KMS-11 (cell line): ENCODE results near the gene CDCA5.

Experiments
- H2AFZ ChIP-seq: fragments of 200-600 bp; sonication (generic); 2 replicates; pipeline ENCODE4 v1.6.1; 2016; ENCODE audit warnings: antibody characterized with exemption, mixed run types, low read depth
- H3K27ac ChIP-seq: fragments of 200-600 bp; sonication (generic); 2 replicates; pipeline ENCODE4 v1.6.1; 2016; ENCODE audit warnings: mild to moderate bottlenecking, mixed run types
- H3K27me3 ChIP-seq: fragments of 200-600 bp; sonication (generic); 2 replicates; pipeline ENCODE4 v1.6.1; 2017; ENCODE audit warnings: mild to moderate bottlenecking, low read depth, mixed run types, moderate library complexity; ENCODE audit not compliant: insufficient read depth
- H3K36me3 ChIP-seq: fragments of 200-600 bp; sonication (generic); 2 replicates; pipeline ENCODE4 v1.6.1; 2017; ENCODE audit warnings: mild to moderate bottlenecking, mixed run types; ENCODE audit not compliant: insufficient read depth
- H3K4me1 ChIP-seq: fragments of 200-600 bp; sonication (generic); 2 replicates; pipeline ENCODE4 v1.6.1; 2016; ENCODE audit warnings: mild to moderate bottlenecking, low read depth, mixed run types; ENCODE audit not compliant: poor library complexity, severe bottlenecking
- H3K4me2 ChIP-seq: fragments of 200-600 bp; sonication (generic); 2 replicates; pipeline ENCODE4 v1.7.0; 2016; ENCODE audit warnings: mild to moderate bottlenecking, mixed run types
- H3K4me3 ChIP-seq: fragments of 200-600 bp; sonication (generic); IDR thresholded peaks from 2 replicates; pipeline ENCODE4 v1.6.1; 2017; ENCODE audit warnings: low read depth, low read length, mixed read lengths; ENCODE audit not compliant: insufficient read depth
- H3K79me2 ChIP-seq: fragments of 200-600 bp; sonication (generic); 2 replicates; pipeline ENCODE4 v1.6.1; 2016; ENCODE audit warnings: low read depth, mixed run types; ENCODE audit not compliant: insufficient read depth
- H3K9ac ChIP-seq: fragments of 200-600 bp; sonication (generic); 2 replicates; pipeline ENCODE4 v1.6.1; 2016; ENCODE audit warnings: mild to moderate bottlenecking, mixed run types
- H4K20me1 ChIP-seq: fragments of 200-600 bp; sonication (generic); 2 replicates; pipeline ENCODE4 v1.6.1; 2016; ENCODE audit warnings: mild to moderate bottlenecking, mixed run types; ENCODE audit not compliant: insufficient read depth
- TF ChIP-seq, protein P1 (sequence below): fragments of 200-600 bp; sonication (generic); conservative IDR thresholded peaks from 2 replicates; pipeline ENCODE4 v1.6.1; 2017; ENCODE audit warnings: low read depth, mild to moderate bottlenecking, antibody characterized with exemption, low read length, moderate library complexity, mixed read lengths

The CDCA5 gene

GRCh38 chr11:65096926-65097325 is 13.1 kb upstream of the CDCA5 start:
- Histone ChIP-seq H3K4me1 (peaks cover 56% of the 10 kb centered on the region), H3K36me3 (no peaks in the 10 kb centered on the region), H3K27me3 (no peaks in the 10 kb centered on the region), H3K4me2 (peak overlapping the region; percentile 49), H4K20me1 (no peaks in the 10 kb centered on the region), H2AFZ (no peak overlapping the region), H3K9ac (no peak overlapping the region; the same call in 1 of the 2 replicates), H3K27ac (peak overlapping the region; percentile 23; the same call in 1 of the 2 replicates), H3K79me2 (peaks cover 31% of the 10 kb centered on the region; the same call in 1 of the 2 replicates), H3K4me3 (no peak overlapping the region)
- TF ChIP-seq, protein P1, sequence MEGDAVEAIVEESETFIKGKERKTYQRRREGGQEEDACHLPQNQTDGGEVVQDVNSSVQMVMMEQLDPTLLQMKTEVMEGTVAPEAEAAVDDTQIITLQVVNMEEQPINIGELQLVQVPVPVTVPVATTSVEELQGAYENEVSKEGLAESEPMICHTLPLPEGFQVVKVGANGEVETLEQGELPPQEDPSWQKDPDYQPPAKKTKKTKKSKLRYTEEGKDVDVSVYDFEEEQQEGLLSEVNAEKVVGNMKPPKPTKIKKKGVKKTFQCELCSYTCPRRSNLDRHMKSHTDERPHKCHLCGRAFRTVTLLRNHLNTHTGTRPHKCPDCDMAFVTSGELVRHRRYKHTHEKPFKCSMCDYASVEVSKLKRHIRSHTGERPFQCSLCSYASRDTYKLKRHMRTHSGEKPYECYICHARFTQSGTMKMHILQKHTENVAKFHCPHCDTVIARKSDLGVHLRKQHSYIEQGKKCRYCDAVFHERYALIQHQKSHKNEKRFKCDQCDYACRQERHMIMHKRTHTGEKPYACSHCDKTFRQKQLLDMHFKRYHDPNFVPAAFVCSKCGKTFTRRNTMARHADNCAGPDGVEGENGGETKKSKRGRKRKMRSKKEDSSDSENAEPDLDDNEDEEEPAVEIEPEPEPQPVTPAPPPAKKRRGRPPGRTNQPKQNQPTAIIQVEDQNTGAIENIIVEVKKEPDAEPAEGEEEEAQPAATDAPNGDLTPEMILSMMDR: no peak

DNA sequence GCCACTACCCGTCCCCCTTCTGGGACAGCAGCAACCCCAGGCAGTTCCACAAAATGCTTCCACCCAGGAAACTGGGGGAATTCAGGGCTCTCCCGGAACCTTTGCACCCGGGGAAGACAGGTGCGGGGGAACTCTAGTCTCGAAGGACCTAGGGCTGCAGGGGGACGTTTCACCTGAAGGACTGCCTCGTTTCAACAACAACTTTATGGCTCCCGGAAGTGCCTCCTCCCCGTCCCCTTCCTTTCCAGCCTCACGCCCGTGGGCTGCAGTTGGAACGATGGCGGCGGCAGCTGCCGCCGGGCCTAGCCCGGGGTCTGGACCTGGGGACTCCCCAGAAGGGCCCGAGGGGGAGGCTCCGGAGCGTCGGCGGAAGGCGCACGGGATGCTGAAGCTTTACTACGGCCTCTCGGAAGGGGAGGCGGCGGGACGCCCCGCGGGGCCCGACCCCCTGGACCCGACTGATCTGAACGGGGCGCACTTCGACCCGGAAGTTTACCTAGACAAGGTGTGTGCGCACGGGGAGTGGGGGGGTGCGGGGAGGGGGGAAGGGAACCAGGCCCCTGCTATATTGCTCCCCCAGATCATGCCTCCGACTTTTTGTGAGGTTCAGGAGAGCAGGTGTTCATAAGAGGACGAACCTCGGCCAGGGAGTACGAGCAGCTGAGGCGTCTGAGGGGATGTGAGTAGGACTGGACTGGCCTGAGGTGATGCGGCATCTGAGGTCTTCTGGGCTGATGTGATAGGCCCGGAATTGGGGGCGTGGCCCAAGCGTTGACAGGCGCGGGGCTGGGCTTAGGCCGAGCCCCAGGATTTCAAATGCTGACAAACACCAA is 12.3 kb upstream of the CDCA5 start, which contains the start of gene VPS51:
VPS51 (plus strand) TSS at position 241 of the 833 bp plus-strand sequence; CDS start at position 278, 37 bp downstream.
- Histone ChIP-seq H3K9ac (peak within 1 kb of the TSS; percentile 78), H4K20me1 (no peaks in the 10 kb centered on the region), H3K79me2 (peaks cover 31% of the 10 kb centered on the region; the same call in 1 of the 2 replicates), H3K36me3 (no peaks in the 10 kb centered on the region), H3K4me1 (peaks cover 62% of the 10 kb centered on the region), H2AFZ (peak within 1 kb of the TSS; percentile 92), H3K27me3 (no peaks in the 10 kb centered on the region), H3K4me3 (no peak within 1 kb of the TSS), H3K4me2 (peak within 1 kb of the TSS; percentile 59), H3K27ac (peak within 1 kb of the TSS; percentile 75)
- TF ChIP-seq, protein P1: no peak

DNA sequence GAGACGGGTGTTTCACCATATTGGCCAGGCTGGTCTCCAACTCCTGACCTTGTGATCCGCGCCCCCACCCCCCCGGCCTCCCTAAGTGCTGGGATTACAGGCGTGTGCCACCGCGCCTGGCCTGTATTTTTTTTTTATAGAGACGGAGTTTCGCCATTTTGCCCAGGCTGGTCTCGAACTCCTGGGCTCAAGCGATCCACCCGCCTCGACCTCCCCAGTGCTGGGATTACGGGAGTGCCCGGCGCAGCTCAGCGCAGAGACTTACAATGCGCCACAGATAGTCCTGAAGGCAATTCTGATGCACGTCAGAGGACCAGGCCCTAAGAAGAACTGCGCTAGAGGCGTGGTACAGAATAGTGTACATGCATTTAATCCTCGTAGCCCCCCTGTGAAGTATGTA is 11.6 kb upstream of the CDCA5 start:
- Histone ChIP-seq H3K4me1 (peaks cover 70% of the 10 kb centered on the region), H3K27me3 (no peaks in the 10 kb centered on the region), H3K9ac (peak overlapping the region; percentile 78; the same call in 1 of the 2 replicates), H3K27ac (peak overlapping the region; percentile 75; the same call in 1 of the 2 replicates), H3K79me2 (peaks cover 26% of the 10 kb centered on the region; the same call in 1 of the 2 replicates), H2AFZ (peak overlapping the region; percentile 92), H3K4me2 (peak overlapping the region; percentile 59), H4K20me1 (no peaks in the 10 kb centered on the region), H3K36me3 (no peaks in the 10 kb centered on the region), H3K4me3 (no peak overlapping the region)
- TF ChIP-seq, protein P1: no peak

- TF ChIP-seq, protein P1: no peak
These were observed 6.8 kb upstream of the CDCA5 start for GRCh38 chr11:65090628-65091027.

More at GRCh38 chr11:65090628-65091027, 6.8 kb upstream of the CDCA5 start:
- H3K79me2 ChIP-seq: peaks cover 2% of the 10 kb centered on the region; the same call in 1 of the 2 replicates
- no peak overlapping the region for H2AFZ ChIP-seq
- H3K4me2 ChIP-seq: peak overlapping the region; percentile 68
- H3K4me1 ChIP-seq: peaks cover 91% of the 10 kb centered on the region
- peak overlapping the region; percentile 43; the same call in 1 of the 2 replicates for H3K9ac ChIP-seq
- no peaks in the 10 kb centered on the region for H4K20me1 ChIP-seq
- no peak overlapping the region for H3K4me3 ChIP-seq
- H3K27me3 ChIP-seq: no peaks in the 10 kb centered on the region
- peak overlapping the region; percentile 82 for H3K27ac ChIP-seq
- H3K36me3 ChIP-seq: no peaks in the 10 kb centered on the region
